H1 (cell line): ENCODE results near the gene ZNF747.

Experiments used
- BRCA1 ChIP-seq: IDR thresholded peaks from 2 replicates; pipeline ENCODE4 v1.6.1; 2012; ENCODE audit warnings: low read depth, low read length, improper control_type of control experiment
- EZH2 ChIP-seq: fragments of 200-600 bp; sonication (generic); IDR thresholded peaks from 2 replicates; pipeline ENCODE4 v1.7.1; 2012; ENCODE audit warnings: low read depth, mild to moderate bottlenecking, moderate library complexity, low read length, inconsistent platforms; ENCODE audit not compliant: severe bottlenecking
- KDM1A ChIP-seq: fragments of 200-600, 300-600 bp; sonication (generic); IDR thresholded peaks from 2 replicates; pipeline ENCODE4 v1.7.1; 2016; ENCODE audit warnings: mild to moderate bottlenecking, low read length, borderline replicate concordance
- POLR2A ChIP-seq, 2 experiments: IDR thresholded peaks; 1 replicate in 1 of 2; 2 replicates in 1 of 2; pipeline ENCODE4 v1.6.1; 2011; ENCODE audit warnings: low read depth in 2 of 2, low read length in 2 of 2, mild to moderate bottlenecking in 2 of 2; ENCODE audit errors: control extremely low read depth in 1 of 2
- RAD21 ChIP-seq, 2 experiments: IDR thresholded peaks in 1 of 2; conservative IDR thresholded peaks in 1 of 2; 2 replicates each; pipeline ENCODE4 v1.6.1; 2011; ENCODE audit warnings: low read depth in 2 of 2, low read length in 2 of 2, improper control_type of control experiment in 1 of 2, inconsistent platforms in 1 of 2, mild to moderate bottlenecking in 1 of 2, moderate library complexity in 1 of 2
- RXRA ChIP-seq: IDR thresholded peaks from 2 replicates; pipeline ENCODE4 v1.6.1; 2011; ENCODE audit warnings: low read depth, mild to moderate bottlenecking, low read length, moderate library complexity; ENCODE audit not compliant: insufficient read depth
- TAF1 ChIP-seq: IDR thresholded peaks from 2 replicates; pipeline ENCODE4 v1.6.1; 2011; ENCODE audit warnings: mild to moderate bottlenecking, low read depth, low read length
- YY1 ChIP-seq: IDR thresholded peaks from 2 replicates; pipeline ENCODE4 v1.6.1; 2011; ENCODE audit warnings: low read depth, mild to moderate bottlenecking, low read length
- TF ChIP-seq, protein P1 (sequence below), 3 experiments: IDR thresholded peaks; 1 replicate in 2 of 3; 2 replicates in 1 of 3; pipeline versions ENCODE4 v1.5.1 to v1.6.1; 2011; ENCODE audit warnings: low read length in 3 of 3, mild to moderate bottlenecking in 3 of 3, inconsistent platforms in 2 of 3, low read depth in 1 of 3, moderate library complexity in 1 of 3; ENCODE audit not compliant: insufficient read depth in 1 of 3; ENCODE audit errors: control extremely low read depth in 1 of 3

DNA sequence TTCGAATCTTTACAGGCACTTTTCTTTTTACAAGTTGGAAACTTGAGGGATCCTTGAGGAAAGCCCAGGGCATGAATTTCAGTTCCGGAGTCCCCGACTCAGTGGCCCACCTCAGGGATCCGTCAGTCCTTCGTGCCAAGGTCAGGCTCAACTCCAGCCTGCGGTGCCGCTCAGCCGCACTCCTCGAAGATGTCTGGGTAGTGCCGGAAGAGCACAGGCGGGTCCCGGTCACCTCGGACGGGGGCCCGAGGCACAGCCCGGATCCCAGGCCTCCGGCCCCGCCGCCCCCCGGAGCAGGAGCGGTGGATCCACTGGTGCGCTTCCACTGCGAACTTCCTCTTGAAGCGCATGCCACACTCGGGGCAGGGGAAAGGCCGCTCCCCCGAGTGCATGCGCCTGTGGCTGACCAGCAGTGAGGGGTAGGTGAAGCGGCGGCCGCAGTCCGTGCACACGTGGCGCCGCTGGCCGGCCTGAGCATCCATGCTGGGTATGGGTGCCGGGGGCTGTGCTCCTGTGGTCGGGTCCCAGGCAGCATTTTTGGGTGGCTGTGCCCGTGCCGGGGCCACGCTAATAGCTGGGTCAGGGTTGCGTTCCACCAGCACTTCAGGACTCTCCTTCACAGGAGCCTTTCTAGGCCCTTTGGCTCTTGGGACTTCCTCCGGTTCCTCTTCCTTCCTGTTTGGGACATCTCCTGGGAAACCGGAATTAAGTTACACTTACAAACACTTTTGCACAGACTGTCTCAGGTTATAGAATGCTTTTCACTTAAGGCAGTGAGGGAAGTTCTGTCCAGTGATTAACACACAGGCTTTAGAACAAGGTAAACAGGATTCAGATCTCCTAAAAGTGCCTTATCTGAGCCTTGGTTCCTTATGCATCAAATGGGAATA is 35.3 kb upstream of the ZNF747 start:
- no peak for TF ChIP-seq KDM1A
- TF ChIP-seq TAF1: no peak
- no peak for TF ChIP-seq EZH2
- TF ChIP-seq YY1: no peak
- no peak for TF ChIP-seq POLR2A (IDR thresholded peaks at IDR 0.05; ENCODE audit: control extremely low read depth in 1 of 2, low read depth in 2 of 2, low read length in 2 of 2)
- TF ChIP-seq, protein P1, sequence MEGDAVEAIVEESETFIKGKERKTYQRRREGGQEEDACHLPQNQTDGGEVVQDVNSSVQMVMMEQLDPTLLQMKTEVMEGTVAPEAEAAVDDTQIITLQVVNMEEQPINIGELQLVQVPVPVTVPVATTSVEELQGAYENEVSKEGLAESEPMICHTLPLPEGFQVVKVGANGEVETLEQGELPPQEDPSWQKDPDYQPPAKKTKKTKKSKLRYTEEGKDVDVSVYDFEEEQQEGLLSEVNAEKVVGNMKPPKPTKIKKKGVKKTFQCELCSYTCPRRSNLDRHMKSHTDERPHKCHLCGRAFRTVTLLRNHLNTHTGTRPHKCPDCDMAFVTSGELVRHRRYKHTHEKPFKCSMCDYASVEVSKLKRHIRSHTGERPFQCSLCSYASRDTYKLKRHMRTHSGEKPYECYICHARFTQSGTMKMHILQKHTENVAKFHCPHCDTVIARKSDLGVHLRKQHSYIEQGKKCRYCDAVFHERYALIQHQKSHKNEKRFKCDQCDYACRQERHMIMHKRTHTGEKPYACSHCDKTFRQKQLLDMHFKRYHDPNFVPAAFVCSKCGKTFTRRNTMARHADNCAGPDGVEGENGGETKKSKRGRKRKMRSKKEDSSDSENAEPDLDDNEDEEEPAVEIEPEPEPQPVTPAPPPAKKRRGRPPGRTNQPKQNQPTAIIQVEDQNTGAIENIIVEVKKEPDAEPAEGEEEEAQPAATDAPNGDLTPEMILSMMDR (IDR thresholded peaks at IDR 0.05; ENCODE audit: control extremely low read depth in 1 of 3, insufficient read depth in 1 of 3, low read depth in 1 of 3, low read length in 3 of 3): no peak
- no peak for TF ChIP-seq RXRA
- no peak for TF ChIP-seq BRCA1
- TF ChIP-seq RAD21 (IDR thresholded peaks at IDR 0.05 in 1 of 2, conservative IDR thresholded peaks at IDR 0.05 in 1 of 2; ENCODE audit: low read depth in 2 of 2, low read length in 2 of 2): no peak
